SK-N-SH (cell line): ENCODE data around the gene IRF3. TPM values are rescaled to one million over a fixed set of nuclear protein-coding genes. Genes with fewer than 3 reads are reported as not detected.

Experiments
- CTCF ChIA-PET: fragments of 300-600, 350-600 bp; formaldehyde crosslinking; extraction: SDS; loops from one replicate; lab custom pipeline; 2021; lab: Yijun Ruan, JAX
- POLR2A ChIA-PET: fragments of 350-600 bp; sonication (Branson Sonifier 250); formaldehyde crosslinking; extraction: SDS; loops from one replicate; lab custom pipeline; 2020; ENCODE audit warnings: antibody characterized with exemption, inconsistent platforms; lab: Yijun Ruan, JAX
- DNase-seq: peaks from one replicate; pipeline ENCODE4 v3.0.0; 2012
- H2AFZ ChIP-seq: fragments of 200-600 bp; sonication (generic); 2 replicates; pipeline ENCODE4 v1.8.1; 2016; ENCODE audit warnings: antibody characterized with exemption, mild to moderate bottlenecking, low read depth
- H3F3A ChIP-seq: fragments of 200-600 bp; sonication (generic); replicated peaks from 2 replicates; pipeline ENCODE3; 2016; ENCODE audit warnings: antibody characterized with exemption, mild to moderate bottlenecking; ENCODE audit not compliant: insufficient read depth
- H3K27ac ChIP-seq, 2 experiments: fragments of 200-500 bp in 1 of 2; fragments of 200-600 bp in 1 of 2; sonication (Bioruptor generic) in 1 of 2; sonication (generic), shearing (Covaris generic) in 1 of 2; 2 replicates each; pipeline versions ENCODE4 v1.5.1 to v1.6.1; 2014 to 2016; ENCODE audit warnings: low read depth in 2 of 2, inconsistent platforms in 1 of 2, low read length in 1 of 2, mild to moderate bottlenecking in 1 of 2, mixed read lengths in 1 of 2
- H3K27me3 ChIP-seq: fragments of 200-600 bp; sonication (generic), shearing (Covaris generic); 2 replicates; pipeline ENCODE4 v1.6.1; 2016; ENCODE audit warnings: mixed run types; ENCODE audit not compliant: insufficient read depth
- H3K36me3 ChIP-seq, 2 experiments: fragments of 200-500 bp in 1 of 2; fragments of 200-600 bp in 1 of 2; sonication (Bioruptor generic) in 1 of 2; sonication (generic) in 1 of 2; replicated peaks in 1 of 2; 2 replicates each; pipeline versions ENCODE3 to v1.5.1; 2014 to 2016; ENCODE audit warnings: low read length in 1 of 2, mild to moderate bottlenecking in 1 of 2; ENCODE audit not compliant: insufficient read depth in 2 of 2, control insufficient read depth in 1 of 2
- H3K4me1 ChIP-seq, 2 experiments: fragments of 200-500 bp in 1 of 2; fragments of 200-600 bp in 1 of 2; sonication (Bioruptor generic) in 1 of 2; sonication (generic), shearing (Covaris generic) in 1 of 2; 2 replicates each; pipeline versions ENCODE4 v1.5.1 to v1.6.1; 2014 to 2016; ENCODE audit warnings: low read depth in 1 of 2, low read length in 1 of 2, mixed run types in 1 of 2; ENCODE audit not compliant: insufficient read depth in 2 of 2, control insufficient read depth in 1 of 2
- H3K4me2 ChIP-seq: fragments of 200-600 bp; sonication (generic), shearing (Covaris generic); 2 replicates; pipeline ENCODE4 v1.6.1; 2017; ENCODE audit warnings: mixed run types
- H3K4me3 ChIP-seq, 2 experiments: fragments of 200-500 bp in 1 of 2; fragments of 200-600 bp in 1 of 2; sonication (Bioruptor generic) in 1 of 2; sonication (generic), shearing (Covaris generic) in 1 of 2; 2 replicates each; pipeline versions ENCODE4 v1.5.1 to v1.8.1; 2014 to 2016; ENCODE audit warnings: low read depth in 2 of 2, inconsistent platforms in 1 of 2, low read length in 1 of 2, mild to moderate bottlenecking in 1 of 2, mixed read lengths in 1 of 2, moderate library complexity in 1 of 2
- H3K79me2 ChIP-seq: fragments of 200-600 bp; sonication (generic); 2 replicates; pipeline ENCODE4 v1.8.1; 2017; ENCODE audit warnings: mild to moderate bottlenecking; ENCODE audit not compliant: insufficient read depth
- H3K9ac ChIP-seq: fragments of 200-600 bp; sonication (generic); 2 replicates; pipeline ENCODE4 v1.6.1; 2017; ENCODE audit warnings: mixed run types
- H3K9me2 ChIP-seq: fragments of 200-600 bp; sonication (generic); 2 replicates; pipeline ENCODE4 v1.6.1; 2017; ENCODE audit warnings: mixed run types
- H3K9me3 ChIP-seq: fragments of 200-600 bp; sonication (generic); 2 replicates; pipeline ENCODE4 v1.6.1; 2017; ENCODE audit warnings: mixed run types, mild to moderate bottlenecking, moderate library complexity
- H4K20me1 ChIP-seq: fragments of 200-600 bp; sonication (generic); 2 replicates; pipeline ENCODE4 v1.6.1; 2017; ENCODE audit warnings: mild to moderate bottlenecking, mixed run types; ENCODE audit not compliant: insufficient read depth
- CHD2 ChIP-seq: fragments of 150-350 bp; IDR thresholded peaks from 2 replicates; pipeline ENCODE4 v1.6.1; 2018; ENCODE audit warnings: low read length; ENCODE audit not compliant: partially characterized antibody
- EZH2phosphoT487 ChIP-seq: fragments of 200-600 bp; sonication (generic); IDR thresholded peaks from 2 replicates; pipeline ENCODE4 v1.6.1; 2017; ENCODE audit warnings: low read depth, mixed run types, mild to moderate bottlenecking, antibody characterized with exemption, moderate library complexity, borderline replicate concordance
- FOSL2 ChIP-seq: IDR thresholded peaks from 2 replicates; pipeline ENCODE4 v1.4.0; 2012; ENCODE audit warnings: low read depth, mild to moderate bottlenecking, moderate library complexity, borderline replicate concordance
- GABPA ChIP-seq: IDR thresholded peaks from 2 replicates; pipeline ENCODE4 v1.4.0; 2012; ENCODE audit warnings: low read depth, mild to moderate bottlenecking
- PBX3 ChIP-seq: IDR thresholded peaks from 2 replicates; pipeline ENCODE4; 2012
- RAD21 ChIP-seq: IDR thresholded peaks from 2 replicates; pipeline ENCODE4 v1.6.1; 2012; ENCODE audit warnings: mild to moderate bottlenecking, low read length
- TCF12 ChIP-seq: IDR thresholded peaks from 2 replicates; pipeline ENCODE4 v1.4.0; 2012
- WGBS: methylation state at CpG from one replicate; pipeline ENCODE4 v1.1.6; 2017; ENCODE audit warnings: low lambda C conversion rate; 5-methylcytosine and 5-hydroxymethylcytosine counted together
- polyA plus RNA-seq, 3 experiments: library from polyadenylated mRNA; depleted of rRNA; stranded (reverse); fragments of >200 nt; gene quantifications; 2 replicates each; pipeline ENCODE4 v1.2.3, GENCODE V29; 2012
- TF ChIP-seq, protein P1 (sequence below): IDR thresholded peaks from 2 replicates; pipeline ENCODE4 v1.6.1; 2012; ENCODE audit warnings: mild to moderate bottlenecking, low read depth, low read length, moderate library complexity
- TF ChIP-seq, protein P2 (sequence below): IDR thresholded peaks from 2 replicates; pipeline ENCODE4 v1.4.0; 2012; ENCODE audit warnings: low read depth, borderline replicate concordance

The IRF3 gene
- polyA plus RNA-seq, 1 of the 3 experiments (the other 2 are of a cell fraction) = 112 TPM

DNA sequence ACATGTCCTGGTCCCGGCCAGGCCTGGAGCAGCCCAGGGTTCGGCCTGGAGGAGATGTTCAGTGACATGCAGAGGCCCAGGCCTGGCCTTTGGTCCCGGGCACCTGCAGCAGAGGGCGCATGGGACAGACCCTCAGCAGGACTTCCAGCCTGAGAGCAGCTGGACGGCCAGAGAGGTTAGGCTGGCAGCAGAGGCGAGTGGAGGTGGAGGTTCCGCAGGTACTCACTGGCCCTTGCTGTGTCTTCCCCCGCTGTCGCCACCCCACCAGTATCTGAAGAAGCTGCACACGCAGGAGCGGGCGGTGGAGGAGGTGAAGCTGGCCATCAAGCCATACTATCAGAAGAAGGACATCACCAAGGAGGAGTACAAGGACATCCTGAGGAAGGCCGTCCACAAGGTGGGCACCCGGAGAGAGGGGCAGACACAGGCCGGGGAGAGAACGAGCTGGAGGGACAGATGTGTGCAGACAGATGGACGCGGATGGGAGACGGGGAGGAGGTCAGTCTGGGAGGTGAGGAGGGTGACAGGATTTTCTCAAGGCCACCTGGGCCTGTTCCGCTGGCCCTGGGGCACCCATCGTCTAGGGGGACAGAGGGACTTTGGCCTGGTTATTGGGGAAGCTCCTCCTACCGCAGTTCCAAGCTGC, 8.0 kb downstream of the IRF3 start:
- H3F3A ChIP-seq = peaks cover 10% of the 10 kb centered on the region
- no peaks in the 10 kb centered on the region for H3K4me1 ChIP-seq
- H3K79me2 ChIP-seq = no peaks in the 10 kb centered on the region
- H3K9me3 ChIP-seq = no peaks in the 10 kb centered on the region
- H3K4me3 ChIP-seq = no peak overlapping the region
- H3K27ac ChIP-seq = no peak overlapping the region
- no peak overlapping the region for H2AFZ ChIP-seq
- no peak overlapping the region for H3K4me2 ChIP-seq
- WGBS = 93% methylated on average over 19 of the region's 22 CpGs
- ChIA-PET POLR2A (interaction anchor here (1.6 kb wide), 1 partner anchor 10 kb away, joined by 8 read pairs; no protein-coding TSS in a partner anchor), CTCF (interaction anchor here (0.7 to 5.5 kb wide), 4 partner anchors 14 to 23 kb away, joined by 3 to 26 read pairs (median 4); no protein-coding TSS in a partner anchor)
- H3K27me3 ChIP-seq = no peaks in the 10 kb centered on the region
- H3K36me3 ChIP-seq = peaks cover 21 to 79% of the 10 kb centered on the region in 2 experiments
- DNase-seq = no peak
- H4K20me1 ChIP-seq = 0 out of 2 replicates have a peak, but pooled peaks cover 7% of the 10 kb centered on the region
- H3K9ac ChIP-seq = no peak overlapping the region
- TF ChIP-seq GABPA (no peak), TCF12 (no peak), EZH2phosphoT487 (no peak), RAD21 (no peak), PBX3 (no peak), CHD2 (no peak), FOSL2 (no peak)
- TF ChIP-seq, protein P1, sequence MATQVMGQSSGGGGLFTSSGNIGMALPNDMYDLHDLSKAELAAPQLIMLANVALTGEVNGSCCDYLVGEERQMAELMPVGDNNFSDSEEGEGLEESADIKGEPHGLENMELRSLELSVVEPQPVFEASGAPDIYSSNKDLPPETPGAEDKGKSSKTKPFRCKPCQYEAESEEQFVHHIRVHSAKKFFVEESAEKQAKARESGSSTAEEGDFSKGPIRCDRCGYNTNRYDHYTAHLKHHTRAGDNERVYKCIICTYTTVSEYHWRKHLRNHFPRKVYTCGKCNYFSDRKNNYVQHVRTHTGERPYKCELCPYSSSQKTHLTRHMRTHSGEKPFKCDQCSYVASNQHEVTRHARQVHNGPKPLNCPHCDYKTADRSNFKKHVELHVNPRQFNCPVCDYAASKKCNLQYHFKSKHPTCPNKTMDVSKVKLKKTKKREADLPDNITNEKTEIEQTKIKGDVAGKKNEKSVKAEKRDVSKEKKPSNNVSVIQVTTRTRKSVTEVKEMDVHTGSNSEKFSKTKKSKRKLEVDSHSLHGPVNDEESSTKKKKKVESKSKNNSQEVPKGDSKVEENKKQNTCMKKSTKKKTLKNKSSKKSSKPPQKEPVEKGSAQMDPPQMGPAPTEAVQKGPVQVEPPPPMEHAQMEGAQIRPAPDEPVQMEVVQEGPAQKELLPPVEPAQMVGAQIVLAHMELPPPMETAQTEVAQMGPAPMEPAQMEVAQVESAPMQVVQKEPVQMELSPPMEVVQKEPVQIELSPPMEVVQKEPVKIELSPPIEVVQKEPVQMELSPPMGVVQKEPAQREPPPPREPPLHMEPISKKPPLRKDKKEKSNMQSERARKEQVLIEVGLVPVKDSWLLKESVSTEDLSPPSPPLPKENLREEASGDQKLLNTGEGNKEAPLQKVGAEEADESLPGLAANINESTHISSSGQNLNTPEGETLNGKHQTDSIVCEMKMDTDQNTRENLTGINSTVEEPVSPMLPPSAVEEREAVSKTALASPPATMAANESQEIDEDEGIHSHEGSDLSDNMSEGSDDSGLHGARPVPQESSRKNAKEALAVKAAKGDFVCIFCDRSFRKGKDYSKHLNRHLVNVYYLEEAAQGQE = no peak
- TF ChIP-seq, protein P2, sequence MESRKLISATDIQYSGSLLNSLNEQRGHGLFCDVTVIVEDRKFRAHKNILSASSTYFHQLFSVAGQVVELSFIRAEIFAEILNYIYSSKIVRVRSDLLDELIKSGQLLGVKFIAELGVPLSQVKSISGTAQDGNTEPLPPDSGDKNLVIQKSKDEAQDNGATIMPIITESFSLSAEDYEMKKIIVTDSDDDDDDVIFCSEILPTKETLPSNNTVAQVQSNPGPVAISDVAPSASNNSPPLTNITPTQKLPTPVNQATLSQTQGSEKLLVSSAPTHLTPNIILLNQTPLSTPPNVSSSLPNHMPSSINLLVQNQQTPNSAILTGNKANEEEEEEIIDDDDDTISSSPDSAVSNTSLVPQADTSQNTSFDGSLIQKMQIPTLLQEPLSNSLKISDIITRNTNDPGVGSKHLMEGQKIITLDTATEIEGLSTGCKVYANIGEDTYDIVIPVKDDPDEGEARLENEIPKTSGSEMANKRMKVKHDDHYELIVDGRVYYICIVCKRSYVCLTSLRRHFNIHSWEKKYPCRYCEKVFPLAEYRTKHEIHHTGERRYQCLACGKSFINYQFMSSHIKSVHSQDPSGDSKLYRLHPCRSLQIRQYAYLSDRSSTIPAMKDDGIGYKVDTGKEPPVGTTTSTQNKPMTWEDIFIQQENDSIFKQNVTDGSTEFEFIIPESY = no peak
- no peaks in the 10 kb centered on the region for H3K9me2 ChIP-seq
